ENCODE results near the gene LDB2. TPM values are rescaled to one million over a fixed set of nuclear protein-coding genes. Genes with fewer than 3 reads are reported as not detected.

LDB2 gene
- total and polyA plus RNA-seq, 2 donors (not counting 1 experiment from before 2014, with no cell fraction given) = 41.6 to 78.3 TPM

GRCh38 chr4:16801356-16801755 lies 97.1 kb downstream of the LDB2 start:
- Histone ChIP-seq H3K27ac (ENCODE audit: insufficient read depth, low read length) (no peak overlapping the region), H3K27me3 (ENCODE audit: control insufficient read depth, insufficient read depth, low read length) (no peaks in the 10 kb centered on the region), H3K4me2 (ENCODE audit: extremely low read depth, insufficient read depth, low read length) (no peak overlapping the region), H2AFZ (ENCODE audit: low read length) (no peak overlapping the region), H3K4me3 (replicated peaks in 1 of 4; ENCODE audit: control extremely low read depth in 1 of 4, insufficient read depth in 1 of 4, low read depth in 3 of 4, low read length in 4 of 4) (no peak overlapping the region), H3K4me1 (ENCODE audit: control insufficient read depth, extremely low read depth, insufficient read depth, low read length) (no peaks in the 10 kb centered on the region), H3K9me3 (ENCODE audit: control insufficient read depth, insufficient read depth, low read depth, low read length) (no peaks in the 10 kb centered on the region), H3K79me2 (ENCODE audit: control insufficient read depth, insufficient read depth, low read length) (no peaks in the 10 kb centered on the region), H3K36me3 (ENCODE audit: control insufficient read depth, insufficient read depth, low read length) (no peaks in the 10 kb centered on the region), H3K9ac (ENCODE audit: insufficient read depth, low read length) (no peak overlapping the region), H4K20me1 (ENCODE audit: control insufficient read depth, extremely low read depth, insufficient read depth, low read length) (no peaks in the 10 kb centered on the region)
- DNase-seq (ENCODE audit: low read depth in 2 of 2) = peak in 1 of 2 donors; percentile 60
- TF ChIP-seq EZH2 (IDR thresholded peaks at IDR 0.05; ENCODE audit: low read length, missing control alignments) (no peak), CTCF (conservative IDR thresholded peaks at IDR 0.05 in 1 of 2, IDR thresholded peaks at IDR 0.05 in 1 of 2; ENCODE audit: low read depth in 1 of 2, low read length in 2 of 2) (no peak)

- H2AFZ ChIP-seq (ENCODE audit: low read length) = no peak overlapping the region
- H4K20me1 ChIP-seq (ENCODE audit: control insufficient read depth, extremely low read depth, insufficient read depth, low read length) = no peaks in the 10 kb centered on the region
- no peaks in the 10 kb centered on the region for H3K79me2 ChIP-seq (ENCODE audit: control insufficient read depth, insufficient read depth, low read length)
- H3K27me3 ChIP-seq (ENCODE audit: control insufficient read depth, insufficient read depth, low read length) = no peaks in the 10 kb centered on the region
- no peaks in the 10 kb centered on the region for H3K36me3 ChIP-seq (ENCODE audit: control insufficient read depth, insufficient read depth, low read length)
- H3K9ac ChIP-seq (ENCODE audit: insufficient read depth, low read length) = no peak overlapping the region
- H3K9me3 ChIP-seq (ENCODE audit: control insufficient read depth, insufficient read depth, low read depth, low read length) = no peaks in the 10 kb centered on the region
- no peak overlapping the region for H3K4me2 ChIP-seq (ENCODE audit: extremely low read depth, insufficient read depth, low read length)
- peak; percentile 42 to 70 for DNase-seq (ENCODE audit: low read depth in 2 of 2)
- H3K27ac ChIP-seq (ENCODE audit: insufficient read depth, low read length) = no peak overlapping the region
- H3K4me3 ChIP-seq (replicated peaks in 1 of 4; ENCODE audit: control extremely low read depth in 1 of 4, insufficient read depth in 1 of 4, low read depth in 3 of 4, low read length in 4 of 4) = no peak overlapping the region
- TF ChIP-seq EZH2 (IDR thresholded peaks at IDR 0.05; ENCODE audit: low read length, missing control alignments) (no peak), CTCF (conservative IDR thresholded peaks at IDR 0.05 in 1 of 2, IDR thresholded peaks at IDR 0.05 in 1 of 2; ENCODE audit: low read depth in 1 of 2, low read length in 2 of 2) (peak; percentile 87 to 89)
- H3K4me1 ChIP-seq (ENCODE audit: control insufficient read depth, extremely low read depth, insufficient read depth, low read length) = no peaks in the 10 kb centered on the region
Measured at GRCh38 chr4:16794816-16795445, 103.5 kb downstream of the LDB2 start.

- no peak overlapping the region for H3K4me2 ChIP-seq (ENCODE audit: extremely low read depth, insufficient read depth, low read length)
- DNase-seq (ENCODE audit: low read depth in 2 of 2) = no peak
- TF ChIP-seq EZH2 (IDR thresholded peaks at IDR 0.05; ENCODE audit: low read length, missing control alignments) (no peak), CTCF (conservative IDR thresholded peaks at IDR 0.05 in 1 of 2, IDR thresholded peaks at IDR 0.05 in 1 of 2; ENCODE audit: low read depth in 1 of 2, low read length in 2 of 2) (no peak)
- H2AFZ ChIP-seq (ENCODE audit: low read length) = no peak overlapping the region
- H3K27ac ChIP-seq (ENCODE audit: insufficient read depth, low read length) = no peak overlapping the region
- no peak overlapping the region for H3K4me3 ChIP-seq (replicated peaks in 1 of 4; ENCODE audit: control extremely low read depth in 1 of 4, insufficient read depth in 1 of 4, low read depth in 3 of 4, low read length in 4 of 4)
- H3K9me3 ChIP-seq (ENCODE audit: control insufficient read depth, insufficient read depth, low read depth, low read length) = no peaks in the 10 kb centered on the region
- H3K36me3 ChIP-seq (ENCODE audit: control insufficient read depth, insufficient read depth, low read length) = no peaks in the 10 kb centered on the region
- H4K20me1 ChIP-seq (ENCODE audit: control insufficient read depth, extremely low read depth, insufficient read depth, low read length) = no peaks in the 10 kb centered on the region
- H3K4me1 ChIP-seq (ENCODE audit: control insufficient read depth, extremely low read depth, insufficient read depth, low read length) = no peaks in the 10 kb centered on the region
- H3K79me2 ChIP-seq (ENCODE audit: control insufficient read depth, insufficient read depth, low read length) = no peaks in the 10 kb centered on the region
- H3K27me3 ChIP-seq (ENCODE audit: control insufficient read depth, insufficient read depth, low read length) = no peaks in the 10 kb centered on the region
- H3K9ac ChIP-seq (ENCODE audit: insufficient read depth, low read length) = no peak overlapping the region
Measured at GRCh38 chr4:16791460-16791859, 107.0 kb downstream of the LDB2 start.
